CD4-positive, CD25-positive, alpha-beta regulatory T cell (primary cell): ENCODE data around the gene FAS. TPM values are rescaled to one million over a fixed set of nuclear protein-coding genes. Genes with fewer than 3 reads are reported as not detected.
A peak's percentile ranks its signal among the peaks of the same experiment; 100 is the strongest.

ENCODE experiments used
- ATAC-seq, 2 donors: fragments of 150-1000 bp; cut with Tn5 transposase; one replicate each; pipeline ENCODE4 v1.10.0; 2021; ENCODE audit warnings: low read depth in 2 of 2, moderate number of reproducible peaks in 2 of 2, moderate library complexity in 1 of 2
- DNase-seq, 3 donors: peaks; one replicate each; pipeline versions ENCODE4 v3.0.0 to v3.0.0-alpha.2; 2012 to 2022; ENCODE audit warnings: mixed read lengths in 1 of 3
- H3K27ac ChIP-seq: one replicate; pipeline ENCODE4 v1.7.0; 2013; ENCODE audit warnings: mild to moderate bottlenecking, low read length; ENCODE audit not compliant: insufficient read depth, poor library complexity, severe bottlenecking
- H3K27me3 ChIP-seq: one replicate; pipeline ENCODE4 v1.7.0; 2013; ENCODE audit warnings: low read length; ENCODE audit not compliant: control insufficient read depth, insufficient read depth
- H3K36me3 ChIP-seq: one replicate; pipeline ENCODE4 v1.7.0; 2013; ENCODE audit warnings: mild to moderate bottlenecking, low read length, moderate library complexity; ENCODE audit not compliant: control insufficient read depth, insufficient read depth
- H3K4me1 ChIP-seq: 2 replicates; pipeline ENCODE4 v1.7.0; 2013; ENCODE audit warnings: mild to moderate bottlenecking, low read length; ENCODE audit not compliant: insufficient read depth, control insufficient read depth, poor library complexity, severe bottlenecking
- H3K4me3 ChIP-seq: one replicate; pipeline ENCODE4 v1.7.0; 2013; ENCODE audit warnings: low read depth, mild to moderate bottlenecking, low read length, moderate library complexity
- H3K9me3 ChIP-seq, 2 experiments: 1 replicate in 1 of 2; 2 replicates in 1 of 2; pipeline ENCODE4 v1.7.0; 2013; ENCODE audit warnings: low read length in 2 of 2, mild to moderate bottlenecking in 1 of 2, moderate library complexity in 1 of 2; ENCODE audit not compliant: control insufficient read depth in 2 of 2
- H3K27ac Mint-ChIP-seq, 3 donors: one replicate each; pipeline ENCODE4 v1.8.0; 2020 to 2022; ENCODE audit warnings: mild to moderate bottlenecking in 3 of 3, mixed read lengths in 3 of 3, moderate library complexity in 2 of 3
- H3K27me3 Mint-ChIP-seq: one replicate; pipeline ENCODE4 v1.8.0; 2022; ENCODE audit warnings: mild to moderate bottlenecking, mixed read lengths
- H3K36me3 Mint-ChIP-seq: one replicate; pipeline ENCODE4 v1.8.0; 2020; ENCODE audit warnings: mixed read lengths
- H3K4me1 Mint-ChIP-seq, 4 donors: one replicate each; pipeline ENCODE4 v1.8.0; 2020 to 2022; ENCODE audit warnings: mixed read lengths in 4 of 4, mild to moderate bottlenecking in 1 of 4
- H3K4me3 Mint-ChIP-seq, 4 donors: one replicate each; pipeline ENCODE4 v1.8.0; 2020 to 2022; ENCODE audit warnings: mild to moderate bottlenecking in 4 of 4, mixed read lengths in 4 of 4, moderate library complexity in 3 of 4
- H3K9me3 Mint-ChIP-seq, 7 donors: one replicate each; pipeline ENCODE4 v1.8.0; 2020 to 2022; ENCODE audit warnings: mixed read lengths in 7 of 7, mild to moderate bottlenecking in 3 of 7, moderate library complexity in 2 of 7
- polyA plus RNA-seq, 4 donors: library from polyadenylated mRNA; unstranded; fragments of 300-500 nt; fragmentation: Illumina TruSeq; gene quantifications; one replicate each; pipeline ENCODE4 v1.2.3, GENCODE V29; 2021
- total RNA-seq: library from RNA; stranded (reverse); gene quantifications from one replicate; pipeline ENCODE4 v1.2.3, GENCODE V29; 2022

Gene FAS
- total and polyA plus RNA-seq, 5 donors from 2014 or later = 84.3 to 169 (median 123) TPM

GRCh38 chr10:88980247-88980646 lies 10.4 kb upstream of the FAS start:
- Histone ChIP-seq H3K36me3 (no peaks in the 10 kb centered on the region), H3K9me3 (no peaks in the 10 kb centered on the region), H3K27me3 (no peaks in the 10 kb centered on the region), H3K4me3 (no peak overlapping the region), H3K27ac (no peak overlapping the region), H3K4me1 (peaks cover 20% of the 10 kb centered on the region)
- ATAC-seq = no peak
- no peak overlapping the region for H3K27ac Mint-ChIP-seq
- no peak overlapping the region for H3K4me3 Mint-ChIP-seq
- peaks cover under 1% of the 10 kb centered on the region for H3K27me3 Mint-ChIP-seq
- H3K9me3 Mint-ChIP-seq = peaks cover 0 to 1% (median 0%) of the 10 kb centered on the region in 7 donors
- peaks cover 5% of the 10 kb centered on the region for H3K36me3 Mint-ChIP-seq
- H3K4me1 Mint-ChIP-seq = peaks cover 21 to 41% (median 34%) of the 10 kb centered on the region in 4 donors
- no peak for DNase-seq

GRCh38 chr10:88980800-88981199 lies 9.8 kb upstream of the FAS start:
- H3K27me3 ChIP-seq = no peaks in the 10 kb centered on the region
- ATAC-seq (no peak), DNase-seq (no peak)
- no peak overlapping the region for H3K27ac ChIP-seq
- Mint-ChIP-seq H3K36me3 (peaks cover 5% of the 10 kb centered on the region), H3K4me3 (peak overlapping the region in 1 of 4 donors; percentile 1), H3K27ac (no peak overlapping the region), H3K27me3 (no peaks in the 10 kb centered on the region), H3K4me1 (peaks cover 19 to 36% (median 32%) of the 10 kb centered on the region in 4 donors), H3K9me3 (peaks cover 0 to 1% (median 0%) of the 10 kb centered on the region in 7 donors)
- peaks cover 14% of the 10 kb centered on the region for H3K4me1 ChIP-seq
- H3K36me3 ChIP-seq = no peaks in the 10 kb centered on the region
- H3K9me3 ChIP-seq = no peaks in the 10 kb centered on the region
- H3K4me3 ChIP-seq = no peak overlapping the region

- ATAC-seq (no peak), DNase-seq (no peak)
- Histone ChIP-seq H3K27ac (no peak overlapping the region), H3K27me3 (no peaks in the 10 kb centered on the region), H3K9me3 (peaks cover under 1 to 4% of the 10 kb centered on the region in 2 experiments), H3K4me3 (no peak overlapping the region), H3K36me3 (no peaks in the 10 kb centered on the region), H3K4me1 (peaks cover 8% of the 10 kb centered on the region)
- H3K4me3 Mint-ChIP-seq = no peak overlapping the region
- H3K36me3 Mint-ChIP-seq = peaks cover 7% of the 10 kb centered on the region
- no peaks in the 10 kb centered on the region for H3K27me3 Mint-ChIP-seq
- H3K27ac Mint-ChIP-seq = peak overlapping the region in 1 of 3 donors; percentile 31
- H3K4me1 Mint-ChIP-seq = peaks cover 15 to 34% (median 27%) of the 10 kb centered on the region in 4 donors
- peaks cover 1 to 4% (median 2%) of the 10 kb centered on the region in 7 donors for H3K9me3 Mint-ChIP-seq
Measured at GRCh38 chr10:88981435-88981834, 9.2 kb upstream of the FAS start.

GRCh38 chr10:88982366-88982765 lies 8.2 kb upstream of the FAS start:
- Histone ChIP-seq H3K36me3 (no peaks in the 10 kb centered on the region), H3K4me1 (peaks cover 11% of the 10 kb centered on the region), H3K9me3 (peaks cover 3 to 9% of the 10 kb centered on the region in 2 experiments), H3K27me3 (no peaks in the 10 kb centered on the region), H3K27ac (peak overlapping the region; percentile 68), H3K4me3 (no peak overlapping the region)
- H3K4me3 Mint-ChIP-seq = peak overlapping the region in 1 of 4 donors; percentile 8
- peaks cover 18 to 38% (median 28%) of the 10 kb centered on the region in 4 donors for H3K4me1 Mint-ChIP-seq
- peaks cover 1 to 6% (median 4%) of the 10 kb centered on the region in 7 donors for H3K9me3 Mint-ChIP-seq
- H3K27ac Mint-ChIP-seq = peak overlapping the region in 1 of 3 donors; percentile 5
- peaks cover 9% of the 10 kb centered on the region for H3K36me3 Mint-ChIP-seq
- no peak for ATAC-seq
- no peak for DNase-seq
- no peaks in the 10 kb centered on the region for H3K27me3 Mint-ChIP-seq

GRCh38 chr10:88983206-88983605 lies 7.4 kb upstream of the FAS start:
- peak overlapping the region; percentile 10 for H3K4me3 ChIP-seq
- peaks cover 19% of the 10 kb centered on the region for H3K4me1 ChIP-seq
- H3K27ac ChIP-seq = peak overlapping the region; percentile 68
- DNase-seq (no peak), ATAC-seq (peak; percentile 25 to 26)
- Mint-ChIP-seq H3K36me3 (peaks cover 9% of the 10 kb centered on the region), H3K4me3 (peak overlapping the region in 2 of 4 donors; percentile 24 to 57), H3K9me3 (peaks cover 1 to 6% (median 4%) of the 10 kb centered on the region in 7 donors), H3K27ac (no peak overlapping the region), H3K4me1 (peaks cover 23 to 46% (median 35%) of the 10 kb centered on the region in 4 donors), H3K27me3 (no peaks in the 10 kb centered on the region)
- no peaks in the 10 kb centered on the region for H3K36me3 ChIP-seq
- peaks cover 3 to 9% of the 10 kb centered on the region in 2 experiments for H3K9me3 ChIP-seq
- no peaks in the 10 kb centered on the region for H3K27me3 ChIP-seq

- H3K27ac Mint-ChIP-seq = peak overlapping the region; percentile 27 to 72 (median 31)
- DNase-seq = no peak
- Histone ChIP-seq H3K4me3 (no peak overlapping the region), H3K36me3 (no peaks in the 10 kb centered on the region), H3K4me1 (peaks cover 26% of the 10 kb centered on the region), H3K9me3 (peaks cover 3 to 9% of the 10 kb centered on the region in 2 experiments), H3K27ac (peak overlapping the region; percentile 68), H3K27me3 (no peaks in the 10 kb centered on the region)
- H3K4me3 Mint-ChIP-seq = peak overlapping the region in 1 of 4 donors; percentile 8
- H3K27me3 Mint-ChIP-seq = no peaks in the 10 kb centered on the region
- no peak for ATAC-seq
- H3K36me3 Mint-ChIP-seq = peaks cover 9% of the 10 kb centered on the region
- peaks cover 1 to 6% (median 4%) of the 10 kb centered on the region in 7 donors for H3K9me3 Mint-ChIP-seq
- peaks cover 27 to 54% (median 38%) of the 10 kb centered on the region in 4 donors for H3K4me1 Mint-ChIP-seq
Measured at GRCh38 chr10:88983939-88984338, 6.7 kb upstream of the FAS start.

GRCh38 chr10:88984525-88984924 lies 6.1 kb upstream of the FAS start:
- Mint-ChIP-seq H3K4me3 (peak overlapping the region in 2 of 4 donors; percentile 8 to 39), H3K9me3 (peaks cover 1 to 6% (median 4%) of the 10 kb centered on the region in 7 donors), H3K27ac (peak overlapping the region in 2 of 3 donors; percentile 29 to 31), H3K4me1 (peaks cover 33 to 60% (median 44%) of the 10 kb centered on the region in 4 donors), H3K27me3 (no peaks in the 10 kb centered on the region), H3K36me3 (peaks cover 9% of the 10 kb centered on the region)
- Histone ChIP-seq H3K4me1 (peaks cover 32% of the 10 kb centered on the region), H3K4me3 (no peak overlapping the region), H3K27ac (no peak overlapping the region), H3K27me3 (no peaks in the 10 kb centered on the region), H3K9me3 (peaks cover 3 to 9% of the 10 kb centered on the region in 2 experiments), H3K36me3 (no peaks in the 10 kb centered on the region)
- DNase-seq = no peak
- no peak for ATAC-seq
